HepG2 (cell line): ENCODE measurements around the gene CAMSAP1. TPM values are rescaled to one million over a fixed set of nuclear protein-coding genes. Genes with fewer than 3 reads are reported as not detected.

Experiments used
- ATAC-seq: fragments of 200-7000 bp; cut with Tn5 transposase; 3 replicates; pipeline ENCODE4 v1.9.1; 2020; ENCODE audit warnings: mild to moderate bottlenecking, moderate library complexity
- BruUV-seq: library from RNA; stranded (reverse); fragments of 400-500 nt; replicated peaks from 2 replicates; lab custom pipeline; 2021; lab: Mats Ljungman, UMichigan
- CTCF ChIA-PET: fragments of 300-600 bp; formaldehyde crosslinking; extraction: SDS; loops from one replicate; lab custom pipeline; 2021; ENCODE audit warnings: low total read pairs, inconsistent platforms, low intra/inter-chr PET ratio; lab: Yijun Ruan, JAX
- POLR2A ChIA-PET: fragments of 350-600 bp; sonication (Branson Sonifier 250); formaldehyde crosslinking; loops from one replicate; lab custom pipeline; 2020; ENCODE audit warnings: antibody characterized with exemption, inconsistent platforms; lab: Yijun Ruan, JAX
- DNase-seq: peaks from one replicate; pipeline ENCODE4 v3.0.0-alpha.2; 2015; ENCODE audit warnings: low spot score
- FAIRE-seq: peaks from 3 replicates; lab custom pipeline; 2011; peaks lifted over from hg19 to GRCh38; lab: Jason Lieb, UNC
- H2AFZ ChIP-seq: one replicate; pipeline ENCODE4 v1.6.1; 2011; ENCODE audit warnings: low read length, inconsistent platforms
- H3K27ac ChIP-seq: fragments of 300-600 bp; 3 replicates; pipeline ENCODE4 v1.8.0; 2011; ENCODE audit warnings: mixed run types, mild to moderate bottlenecking, mixed read lengths, low read length, inconsistent platforms; ENCODE audit not compliant: insufficient read depth; ENCODE audit errors: extremely low read length
- H3K27me3 ChIP-seq, 2 experiments: fragments of 200-600 bp in 1 of 2; 2 replicates in 1 of 2; 3 replicates in 1 of 2; pipeline versions ENCODE4 v1.6.0 to v1.8.0; 2011; ENCODE audit warnings: low read length in 2 of 2, mild to moderate bottlenecking in 2 of 2, moderate library complexity in 2 of 2, inconsistent platforms in 1 of 2; ENCODE audit not compliant: insufficient read depth in 2 of 2, control insufficient read depth in 1 of 2
- H3K36me3 ChIP-seq, 2 experiments: fragments of 200-600 bp in 1 of 2; replicated peaks in 1 of 2; 2 replicates in 1 of 2; 3 replicates in 1 of 2; pipeline versions ENCODE4 v1.5.1 to v1.8.0; 2011; ENCODE audit warnings: low read length in 2 of 2, inconsistent platforms in 1 of 2; ENCODE audit not compliant: insufficient read depth in 2 of 2, control insufficient read depth in 1 of 2
- H3K4me1 ChIP-seq: 2 replicates; pipeline ENCODE4 v1.5.1; 2012; ENCODE audit warnings: low read length, inconsistent platforms; ENCODE audit not compliant: insufficient read depth
- H3K4me2 ChIP-seq: 2 replicates; pipeline ENCODE4 v1.6.0; 2011; ENCODE audit warnings: low read depth, low read length, inconsistent platforms
- H3K4me3 ChIP-seq, 3 experiments: fragments of 200-600 bp in 1 of 3; sonication (generic), shearing (Covaris generic) in 1 of 3; replicated peaks in 1 of 3; 2 replicates each; pipeline ENCODE4 v1.5.1; 2011 to 2016; ENCODE audit warnings: low read length in 3 of 3, inconsistent platforms in 2 of 3, low read depth in 2 of 3, mild to moderate bottlenecking in 2 of 3, control low read depth in 1 of 3, mixed read lengths in 1 of 3; ENCODE audit not compliant: insufficient read depth in 1 of 3
- H3K79me2 ChIP-seq: one replicate; pipeline ENCODE4 v1.6.1; 2011; ENCODE audit warnings: low read length, inconsistent platforms; ENCODE audit not compliant: insufficient read depth
- H3K9ac ChIP-seq: 2 replicates; pipeline ENCODE4 v1.6.0; 2011; ENCODE audit warnings: mild to moderate bottlenecking, low read depth, low read length, inconsistent platforms; ENCODE audit not compliant: insufficient read depth
- H3K9me3 ChIP-seq: 2 replicates; pipeline ENCODE4 v1.5.1; 2012; ENCODE audit warnings: mild to moderate bottlenecking, low read length
- H4K20me1 ChIP-seq: 2 replicates; pipeline ENCODE4 v1.6.0; 2011; ENCODE audit warnings: inconsistent platforms, mild to moderate bottlenecking, low read length, moderate library complexity; ENCODE audit not compliant: insufficient read depth
- BCLAF1 ChIP-seq: fragments of 450-650 bp; IDR thresholded peaks from 2 replicates; pipeline ENCODE4 v1.6.1; 2017; ENCODE audit warnings: mild to moderate bottlenecking
- MED1 ChIP-seq: sonication (generic); formaldehyde crosslinking; IDR thresholded peaks from 2 replicates; pipeline ENCODE4 v1.4.0; 2020; ENCODE audit warnings: missing genetic modification reagents
- MTF2 ChIP-seq: sonication (generic); formaldehyde crosslinking; IDR thresholded peaks from 2 replicates; pipeline ENCODE4 v1.5.0; 2020; ENCODE audit warnings: missing genetic modification reagents, borderline replicate concordance
- RBFOX2 ChIP-seq: fragments of 200-400 bp; formaldehyde crosslinking; IDR thresholded peaks from 2 replicates; pipeline ENCODE4 v1.6.1; 2017; ENCODE audit warnings: low read depth, mild to moderate bottlenecking, low read length
- RBM39 ChIP-seq: fragments of 200-400 bp; formaldehyde crosslinking; IDR thresholded peaks from one replicate; pipeline ENCODE4 v1.6.1; 2018; ENCODE audit warnings: antibody characterized with exemption, mild to moderate bottlenecking, low read depth, low read length; ENCODE audit not compliant: poor library complexity, severe bottlenecking
- RELA ChIP-seq: sonication (generic); formaldehyde crosslinking; IDR thresholded peaks from 2 replicates; pipeline ENCODE4 v1.4.0; 2020; ENCODE audit warnings: missing genetic modification reagents
- SKIL ChIP-seq: sonication (generic); formaldehyde crosslinking; IDR thresholded peaks from 2 replicates; pipeline ENCODE4 v1.8.0; 2022; ENCODE audit warnings: missing genetic modification reagents, mild to moderate bottlenecking, moderate library complexity, borderline replicate concordance
- U2AF2 ChIP-seq: fragments of 200-400 bp; formaldehyde crosslinking; IDR thresholded peaks from 2 replicates; pipeline ENCODE4 v1.6.1; 2017; ENCODE audit warnings: low read depth, mild to moderate bottlenecking, low read length
- ZFP36L1 ChIP-seq: sonication (generic); formaldehyde crosslinking; IDR thresholded peaks from 2 replicates; pipeline ENCODE4 v1.8.0; 2022; ENCODE audit warnings: mild to moderate bottlenecking, missing genetic modification reagents, moderate library complexity
- ZNF331 ChIP-seq: sonication (generic); formaldehyde crosslinking; IDR thresholded peaks from 2 replicates; pipeline ENCODE4 v1.4.0; 2020; ENCODE audit warnings: missing genetic modification reagents
- ZNF33A ChIP-seq: sonication (generic); formaldehyde crosslinking; IDR thresholded peaks from 2 replicates; pipeline ENCODE4 v1.5.1; 2020; ENCODE audit warnings: missing genetic modification reagents, mild to moderate bottlenecking, moderate library complexity, borderline replicate concordance
- ZNF432 ChIP-seq: sonication (generic); formaldehyde crosslinking; IDR thresholded peaks from 2 replicates; pipeline ENCODE4 v1.5.0; 2020; ENCODE audit warnings: missing genetic modification reagents, mild to moderate bottlenecking, borderline replicate concordance
- ZNF513 ChIP-seq: sonication (generic); formaldehyde crosslinking; conservative IDR thresholded peaks from 2 replicates; pipeline ENCODE4 v1.5.0; 2020; ENCODE audit warnings: missing genetic modification reagents
- WGBS: methylation state at CpG from one replicate; pipeline ENCODE4 v1.1.6; 2017; ENCODE audit warnings: low lambda C conversion rate; 5-methylcytosine and 5-hydroxymethylcytosine counted together
- in situ Hi-C: cut with HindIII; loops from 2 replicates; pipeline ENCODE4 v1.10.0; 2017; ENCODE audit warnings: low pct_unique_long_range_greater_than_20kb; ENCODE audit not compliant: extremely low pct_ligation_motif_present
- intact Hi-C: fragments of 100-400 bp; cut with micrococcal nuclease; formaldehyde crosslinking; loops from one replicate; pipeline ENCODE4 v1.10.0; 2022; ENCODE audit not compliant: unreplicated experiment
- polyA plus RNA-seq, 8 experiments: library from polyadenylated mRNA; depleted of rRNA in 3 of 8; stranded (reverse) in 7 of 8; unstranded in 1 of 8; fragments of >200 nt; fragmentation: Illumina TruSeq in 4 of 8; extraction: Trizol in 4 of 8; gene quantifications; 2 replicates each; pipeline versions ENCODE4 v1.2.1 to v1.2.3, GENCODE V29; 2011 to 2016; ENCODE audit warnings: low read depth in 4 of 8, missing spikeins in 1 of 8, mixed read lengths in 1 of 8; ENCODE audit not compliant: insufficient read depth in 1 of 8
- total RNA-seq, 5 experiments: library from RNA; depleted of rRNA; stranded (reverse); fragments of >200 nt; fragmentation: Illumina TruSeq; extraction: Trizol; gene quantifications; 2 replicates each; pipeline ENCODE4 v1.2.3, GENCODE V29; 2016; ENCODE audit warnings: low read depth in 1 of 5

CAMSAP1 gene
- total and polyA plus RNA-seq, 2 of the 13 experiments (the other 11 are each of a cell fraction or from before 2014, with no cell fraction given) = 3.8 to 12.4 TPM

GRCh38 chr9:135847833-135848232 lies 59.5 kb downstream of the CAMSAP1 start:
- H3K27me3 ChIP-seq = no peaks in the 10 kb centered on the region
- no peak overlapping the region for H3K27ac ChIP-seq
- no peak for TF ChIP-seq RELA (CRISPR knock-in tag)
- no peak for TF ChIP-seq ZFP36L1 (CRISPR knock-in tag)
- TF ChIP-seq RBM39 = no peak
- no peak for TF ChIP-seq ZNF432 (CRISPR knock-in tag)
- TF ChIP-seq MTF2 (CRISPR knock-in tag) = no peak
- TF ChIP-seq RBFOX2 = no peak
- TF ChIP-seq, all 625 proteins: peak for 0
- H3K4me3 ChIP-seq = no peak overlapping the region
- ChIA-PET POLR2A (no interaction called here), CTCF (no interaction called here)
- H3K36me3 ChIP-seq = peaks cover 7 to 18% of the 10 kb centered on the region in 2 experiments; a peak in 4 of 5 replicates
- DNase-seq (no peak), FAIRE-seq (no peak), ATAC-seq (no peak)
- H3K79me2 ChIP-seq = no peaks in the 10 kb centered on the region
- BruUV-seq = no TSS peak
- no peaks in the 10 kb centered on the region for H3K9me3 ChIP-seq
- H3K4me1 ChIP-seq = no peaks in the 10 kb centered on the region
- intact Hi-C loops (no loop called here), in situ Hi-C loops (no loop called here)
- no peak overlapping the region for H3K4me2 ChIP-seq
- no peaks in the 10 kb centered on the region for H4K20me1 ChIP-seq
- H2AFZ ChIP-seq = no peak overlapping the region
- 79% methylated on average over 1 of the region's 1 CpG for WGBS
- no peak overlapping the region for H3K9ac ChIP-seq

- DNase-seq (no peak), FAIRE-seq (no peak), ATAC-seq (no peak)
- H3K9ac ChIP-seq = no peak overlapping the region
- 91% methylated on average over 5 of the region's 7 CpGs for WGBS
- no peak overlapping the region for H3K4me3 ChIP-seq
- peaks cover 0 to 11% of the 10 kb centered on the region in 2 experiments; a peak in 4 of 5 replicates for H3K36me3 ChIP-seq
- in situ Hi-C loops (no loop called here), intact Hi-C loops (no loop called here)
- no peaks in the 10 kb centered on the region for H3K79me2 ChIP-seq
- POLR2A ChIA-PET = no interaction called here
- H3K27ac ChIP-seq = no peak overlapping the region
- no peaks in the 10 kb centered on the region for H3K9me3 ChIP-seq
- no peaks in the 10 kb centered on the region for H3K4me1 ChIP-seq
- CTCF ChIA-PET = no interaction called here
- no peaks in the 10 kb centered on the region for H3K27me3 ChIP-seq
- no peak overlapping the region for H2AFZ ChIP-seq
- no TSS peak for BruUV-seq
- H3K4me2 ChIP-seq = no peak overlapping the region
- no peaks in the 10 kb centered on the region for H4K20me1 ChIP-seq
- no peak for TF ChIP-seq ZNF331 (CRISPR knock-in tag)
- no peak for TF ChIP-seq SKIL (CRISPR knock-in tag)
- no peak for TF ChIP-seq U2AF2
- no peak for TF ChIP-seq ZNF513
- no peak for TF ChIP-seq ZNF33A
- no peak for TF ChIP-seq MED1 (CRISPR knock-in tag)
- no peak for TF ChIP-seq BCLAF1
These were observed 66.8 kb downstream of the CAMSAP1 start for GRCh38 chr9:135840539-135840938.
